HG03280 (cell line): ENCODE results near the gene CDK14.

Experiments used
- ATAC-seq: cut with Tn5 transposase; IDR thresholded peaks from one replicate; pipeline ENCODE4 v1.9.1; 2021; ENCODE audit warnings: mild to moderate bottlenecking, moderate library complexity; ENCODE audit not compliant: unreplicated experiment

The CDK14 gene

GRCh38 chr7:90933041-90933440, 336.9 kb downstream of the CDK14 start:
- ATAC-seq: no peak

- no peak for ATAC-seq
These were observed 337.9 kb downstream of the CDK14 start for GRCh38 chr7:90933984-90934383.

GRCh38 chr7:90938371-90938770, 342.2 kb downstream of the CDK14 start:
- no peak for ATAC-seq

GRCh38 chr7:90939666-90940065, 343.5 kb downstream of the CDK14 start:
- no peak for ATAC-seq

GRCh38 chr7:90944021-90944420, 347.9 kb downstream of the CDK14 start:
- no peak for ATAC-seq

GRCh38 chr7:90945104-90945787, 349.1 kb downstream of the CDK14 start:
- ATAC-seq: no peak

- no peak for ATAC-seq
These were observed 350.8 kb downstream of the CDK14 start for GRCh38 chr7:90946730-90947501.

- no peak for ATAC-seq
These were observed 352.0 kb downstream of the CDK14 start for GRCh38 chr7:90948085-90948484.

- ATAC-seq: no peak
These were observed 355.1 kb downstream of the CDK14 start for GRCh38 chr7:90951229-90951628.

- no peak for ATAC-seq
These were observed 356.1 kb downstream of the CDK14 start for GRCh38 chr7:90951986-90952954.

- ATAC-seq: no peak
These were observed 359.6 kb downstream of the CDK14 start for GRCh38 chr7:90955641-90956207.

GRCh38 chr7:90957883-90958282, 361.8 kb downstream of the CDK14 start:
- ATAC-seq: no peak

GRCh38 chr7:90958647-90959046, 362.5 kb downstream of the CDK14 start:
- no peak for ATAC-seq

- no peak for ATAC-seq
These were observed 365.1 kb downstream of the CDK14 start for GRCh38 chr7:90961037-90961725.

GRCh38 chr7:90965211-90965610, 369.1 kb downstream of the CDK14 start:
- no peak for ATAC-seq

GRCh38 chr7:90966346-90966745, 370.2 kb downstream of the CDK14 start:
- ATAC-seq: no peak

GRCh38 chr7:90968871-90969270, 372.8 kb downstream of the CDK14 start:
- ATAC-seq: no peak

- no peak for ATAC-seq
These were observed 376.9 kb downstream of the CDK14 start for GRCh38 chr7:90972906-90973550.

- no peak for ATAC-seq
These were observed 380.9 kb downstream of the CDK14 start for GRCh38 chr7:90977056-90977455.

- ATAC-seq: no peak
These were observed 384.4 kb downstream of the CDK14 start for GRCh38 chr7:90980545-90980944.
